GM21619 (cell line): ENCODE data around the gene KRTAP26-1.

Source experiments
- ATAC-seq: cut with Tn5 transposase; IDR thresholded peaks from one replicate; pipeline ENCODE4 v1.9.1; 2021; ENCODE audit not compliant: unreplicated experiment

The KRTAP26-1 gene

DNA sequence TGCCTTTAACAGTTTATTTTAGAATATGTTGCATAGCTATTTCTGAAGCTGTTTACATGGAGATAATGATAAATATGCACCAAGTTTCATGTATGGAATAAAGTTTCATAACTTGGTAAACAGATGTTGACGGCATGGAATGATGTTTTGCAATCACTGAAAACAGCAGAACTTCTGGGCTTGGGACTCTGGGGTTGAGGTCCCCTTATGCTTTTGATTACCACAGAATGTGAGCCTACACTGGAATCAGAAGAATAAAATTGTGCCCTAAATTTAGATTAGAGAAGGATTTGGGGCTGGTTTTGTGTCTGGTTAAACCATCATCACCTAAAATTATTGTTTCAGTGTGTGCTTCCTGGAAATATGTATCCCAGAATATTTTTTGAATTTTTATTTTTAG is 48.5 kb downstream of the KRTAP26-1 start:
- no peak for ATAC-seq

DNA sequence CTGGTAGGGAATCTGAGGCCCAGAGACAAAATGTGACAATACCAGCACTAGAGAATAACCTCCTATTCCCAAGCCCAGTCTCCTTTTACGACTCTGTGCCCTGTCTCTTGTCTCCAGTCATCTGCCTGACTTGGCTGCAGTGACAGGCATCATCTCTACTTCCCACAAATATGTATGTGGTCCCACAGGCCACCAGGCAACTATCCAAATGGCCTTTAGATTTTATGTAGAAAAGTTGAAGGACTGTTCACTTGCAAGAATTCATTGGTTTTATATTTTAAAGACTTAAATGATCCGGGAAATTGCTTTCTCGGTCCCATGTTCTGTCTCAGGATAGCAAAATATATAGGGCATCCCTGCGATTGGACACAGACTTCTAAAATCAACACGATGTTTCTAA is 49.0 kb downstream of the KRTAP26-1 start:
- ATAC-seq: no peak

GRCh38 chr21:30269803-30270530 is 50.1 kb downstream of the KRTAP26-1 start:
- ATAC-seq: no peak
